HG03442 (cell line): ENCODE results near the gene UGT1A4.
"Not testable (repeated sequence)": the region's sequence is repeated elsewhere in the genome, so short reads cannot be mapped to it uniquely, and the experiment has no call there.

Source experiments
- ATAC-seq: cut with Tn5 transposase; IDR thresholded peaks from one replicate; pipeline ENCODE4 v1.9.1; 2021; ENCODE audit warnings: mild to moderate bottlenecking, moderate library complexity; ENCODE audit not compliant: unreplicated experiment

Gene UGT1A4

GRCh38 chr2:233746475-233747282 is 28.1 kb downstream of the UGT1A4 start:
- no peak for ATAC-seq

GRCh38 chr2:233747283-233747544 is 28.7 kb downstream of the UGT1A4 start:
- no peak for ATAC-seq

DNA sequence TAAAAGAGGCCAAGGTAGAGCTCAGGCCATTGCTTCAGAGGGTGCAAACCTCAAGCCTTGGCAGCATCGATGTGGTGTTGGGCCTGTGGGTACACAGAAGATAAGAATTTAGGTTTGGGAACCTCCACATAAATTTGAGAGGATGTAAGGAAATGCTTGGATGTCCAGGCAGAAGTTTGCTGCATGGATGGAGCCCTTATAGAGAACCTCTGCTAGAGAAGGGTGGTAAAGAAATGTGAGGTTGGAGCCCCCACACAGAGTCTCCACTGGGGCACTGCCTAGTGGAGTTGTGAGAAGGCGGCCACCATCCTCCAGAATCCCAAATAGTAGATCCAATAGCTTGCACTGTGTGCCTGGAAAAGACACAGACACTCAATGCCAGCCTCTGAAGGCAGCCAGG is 32.2 kb downstream of the UGT1A4 start:
- ATAC-seq = not testable (repeated sequence)

GRCh38 chr2:233751212-233752009 is 32.9 kb downstream of the UGT1A4 start:
- ATAC-seq = not testable (repeated sequence)

DNA sequence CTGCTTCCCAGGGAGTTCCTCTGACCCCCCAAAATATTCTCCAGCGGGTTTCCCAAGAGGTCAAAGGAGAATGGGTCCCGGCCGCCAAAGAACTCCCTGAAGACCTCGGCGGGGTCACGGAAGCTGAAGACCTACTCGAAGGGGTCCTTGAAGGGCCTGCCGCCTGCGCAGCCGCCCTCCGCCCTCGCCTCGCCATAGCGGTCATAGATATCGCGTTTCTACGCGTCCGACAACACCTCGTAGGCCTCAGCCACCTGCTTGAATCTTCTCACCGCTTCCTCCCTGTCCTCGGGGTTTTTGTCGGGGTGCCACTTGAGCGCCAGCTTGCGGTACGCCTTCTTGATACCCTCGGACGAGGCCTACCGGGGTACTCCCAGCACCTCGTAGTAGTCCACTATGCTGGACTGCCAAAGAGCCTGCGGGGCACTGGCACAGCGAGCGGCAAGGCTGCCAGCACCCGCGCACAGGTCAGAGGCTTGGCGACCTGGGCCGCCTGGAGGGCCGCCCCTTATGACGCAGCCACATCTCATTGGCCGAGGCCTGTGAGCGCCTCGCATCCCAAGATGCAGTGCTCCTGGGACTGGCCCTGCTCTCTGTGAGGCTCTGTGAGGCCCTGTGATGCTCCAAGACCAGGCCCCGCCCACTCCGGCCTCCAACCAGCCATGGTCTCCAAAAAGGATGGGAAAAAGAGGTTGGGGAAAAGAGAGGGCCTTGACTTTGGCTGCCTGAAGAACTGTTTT is 36.5 kb downstream of the UGT1A4 start:
- no peak for ATAC-seq

DNA sequence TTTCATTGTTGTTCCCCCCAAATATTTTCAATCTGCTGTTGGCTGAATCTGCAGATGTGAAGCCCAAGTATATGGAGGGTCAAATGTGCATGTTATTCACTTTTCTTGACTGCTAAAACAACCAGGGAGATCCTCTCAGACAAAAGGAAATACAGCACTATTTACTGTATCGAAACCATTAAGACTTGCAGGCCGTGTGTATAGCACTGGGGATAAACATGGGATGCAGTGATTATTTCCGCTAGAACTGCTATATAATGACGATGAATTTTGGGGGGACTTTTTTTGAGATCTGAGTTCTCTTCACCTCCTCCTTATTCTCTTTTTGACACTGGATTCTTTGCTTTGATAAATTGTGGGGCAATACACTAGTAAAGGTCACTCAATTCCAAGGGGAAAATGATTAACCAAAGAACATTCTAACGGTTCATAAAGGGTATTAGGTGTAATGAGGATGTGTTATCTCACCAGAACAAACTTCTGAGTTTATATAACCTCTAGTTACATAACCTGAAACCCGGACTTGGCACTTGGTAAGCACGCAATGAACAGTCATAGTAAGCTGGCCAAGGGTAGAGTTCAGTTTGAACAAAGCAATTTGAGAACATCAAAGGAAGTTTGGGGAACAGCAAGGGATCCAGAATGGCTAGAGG is 38.0 kb downstream of the UGT1A4 start:
- ATAC-seq = no peak

- no peak for ATAC-seq
Observed at GRCh38 chr2:233758141-233758540, 39.6 kb downstream of the UGT1A4 start.

GRCh38 chr2:233758849-233759248 is 40.3 kb downstream of the UGT1A4 start:
- no peak for ATAC-seq

DNA sequence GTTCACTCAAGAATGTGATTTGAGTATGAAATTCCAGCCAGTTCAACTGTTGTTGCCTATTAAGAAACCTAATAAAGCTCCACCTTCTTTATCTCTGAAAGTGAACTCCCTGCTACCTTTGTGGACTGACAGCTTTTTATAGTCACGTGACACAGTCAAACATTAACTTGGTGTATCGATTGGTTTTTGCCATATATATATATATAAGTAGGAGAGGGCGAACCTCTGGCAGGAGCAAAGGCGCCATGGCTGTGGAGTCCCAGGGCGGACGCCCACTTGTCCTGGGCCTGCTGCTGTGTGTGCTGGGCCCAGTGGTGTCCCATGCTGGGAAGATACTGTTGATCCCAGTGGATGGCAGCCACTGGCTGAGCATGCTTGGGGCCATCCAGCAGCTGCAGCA is 41.5 kb downstream of the UGT1A4 start, which contains the start of gene UGT1A1:
UGT1A1 (plus strand) TSS at position 228 of the 400 bp plus-strand sequence; CDS start at position 246, 18 bp downstream.
- ATAC-seq = no peak

DNA sequence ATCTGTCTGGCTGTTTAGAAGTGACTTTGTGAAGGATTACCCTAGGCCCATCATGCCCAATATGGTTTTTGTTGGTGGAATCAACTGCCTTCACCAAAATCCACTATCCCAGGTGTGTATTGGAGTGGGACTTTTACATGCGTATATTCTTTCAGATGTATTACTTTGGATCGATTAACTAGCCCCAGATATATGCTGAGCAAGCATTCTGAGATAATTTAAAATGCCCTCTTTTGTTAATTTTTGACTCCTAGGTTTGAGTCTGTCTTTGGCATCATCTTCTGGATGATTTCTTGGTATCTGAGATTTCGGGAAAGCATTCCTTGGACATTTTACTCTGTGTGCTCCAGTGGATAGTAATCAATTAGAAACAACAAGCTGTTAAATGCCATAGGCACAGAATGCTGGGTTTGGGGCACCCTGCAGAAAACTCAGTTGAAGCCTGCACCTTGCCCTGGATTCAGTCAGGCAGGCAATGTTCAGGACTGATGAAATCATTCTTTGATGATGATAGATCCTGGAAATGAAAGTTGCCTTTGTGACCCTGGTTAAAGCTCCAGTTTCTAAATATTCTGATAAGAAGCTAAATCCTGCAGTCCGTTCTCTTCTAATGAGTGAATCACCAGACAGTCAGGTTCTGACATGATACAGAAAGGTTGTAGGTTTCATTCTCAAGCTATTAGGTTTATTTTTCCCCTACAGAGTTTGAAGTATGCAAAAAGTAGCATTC is 42.7 kb downstream of the UGT1A4 start:
- ATAC-seq = no peak

GRCh38 chr2:233764264-233764663 is 45.7 kb downstream of the UGT1A4 start:
- ATAC-seq = no peak

GRCh38 chr2:233764761-233765160 is 46.2 kb downstream of the UGT1A4 start:
- ATAC-seq = no peak

GRCh38 chr2:233766416-233766815 is 47.9 kb downstream of the UGT1A4 start:
- ATAC-seq = no peak

GRCh38 chr2:233768076-233768475 is 49.5 kb downstream of the UGT1A4 start:
- ATAC-seq = no peak

- ATAC-seq = no peak
Observed at GRCh38 chr2:233769260-233769659, 50.7 kb downstream of the UGT1A4 start.

GRCh38 chr2:233772153-233772552 is 53.6 kb downstream of the UGT1A4 start:
- no peak for ATAC-seq

DNA sequence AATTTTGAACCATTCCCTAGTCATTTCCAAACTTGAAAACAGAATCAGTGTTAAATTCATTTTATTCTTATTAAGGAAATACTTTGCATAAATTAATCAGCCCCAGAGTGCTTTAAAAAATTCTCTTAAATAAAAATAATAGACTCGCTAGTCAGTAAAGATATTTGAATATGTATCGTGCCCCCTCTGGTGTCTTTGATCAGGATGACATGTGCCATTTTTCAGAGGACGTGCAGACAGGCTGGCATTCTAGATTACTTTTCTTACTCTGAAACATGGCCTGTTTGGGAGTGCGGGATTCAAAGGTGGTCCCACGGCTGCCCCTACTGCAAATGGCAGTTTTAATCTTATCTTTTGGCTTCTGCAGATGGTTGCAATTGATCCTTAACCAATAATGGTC is 54.0 kb downstream of the UGT1A4 start:
- ATAC-seq = no peak

DNA sequence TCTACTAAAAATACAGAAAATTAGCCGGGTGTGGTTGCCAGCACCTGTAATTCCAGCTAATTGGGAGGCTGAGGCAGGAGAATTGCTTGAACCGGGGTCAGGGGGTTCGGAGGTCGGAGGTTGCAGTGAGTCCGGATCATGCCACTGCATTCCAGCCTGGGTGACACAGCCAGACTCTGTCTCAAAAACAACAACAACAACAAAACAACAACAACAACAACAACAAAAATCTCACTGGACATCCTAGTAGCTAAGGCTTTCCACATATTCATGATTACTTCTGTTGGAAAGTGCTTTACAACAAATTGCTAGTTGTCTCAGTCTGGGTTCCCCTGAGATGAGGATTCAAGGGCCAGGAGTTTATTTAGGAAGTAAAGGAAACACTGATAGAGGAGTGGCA is 55.3 kb downstream of the UGT1A4 start:
- ATAC-seq = no peak

- ATAC-seq = no peak
Observed at GRCh38 chr2:233775414-233775813, 56.9 kb downstream of the UGT1A4 start.

DNA sequence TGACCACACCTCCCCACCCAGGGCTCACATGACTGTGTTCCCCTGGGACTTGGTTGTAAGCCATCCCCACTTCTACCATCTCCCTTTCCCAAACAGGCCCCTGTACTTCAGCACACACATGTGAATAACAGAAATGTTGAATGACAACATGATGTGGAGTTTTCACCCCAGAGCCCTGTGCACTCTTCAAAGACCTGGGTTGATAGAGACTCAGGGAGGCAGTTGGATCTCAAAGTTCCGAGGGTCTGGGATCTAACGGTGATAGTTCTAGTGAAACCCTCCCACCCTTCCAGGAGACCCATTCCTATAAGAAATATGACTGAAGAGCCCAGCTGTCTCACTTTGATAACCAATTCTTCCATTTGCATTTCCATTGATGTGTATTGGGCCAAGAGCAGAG is 59.5 kb downstream of the UGT1A4 start, which contains the start of gene MROH2A:
MROH2A (plus strand) TSS at position 301 of the 400 bp plus-strand sequence. CDS start 1,029 bp downstream, outside the sequence.
- no peak for ATAC-seq
